SK-N-SH treated with all-trans-retinoic acid at 6 μM for 48 hours (cell line): ENCODE measurements around the gene EIF2S3B.
"Not testable (repeated sequence)": the region's sequence is repeated elsewhere in the genome, so short reads cannot be mapped to it uniquely, and the experiment has no call there.

Experiments used
- ATAC-seq: fragments of 200-7000 bp; cut with Tn5 transposase; 3 replicates; pipeline ENCODE4 v1.9.1; 2020; ENCODE audit warnings: mild to moderate bottlenecking, moderate library complexity
- ARNTL ChIP-seq: fragments of 450-650 bp; formaldehyde crosslinking; IDR thresholded peaks from 2 replicates; pipeline ENCODE4 v1.5.0; 2020; ENCODE audit warnings: low read depth, mild to moderate bottlenecking, moderate library complexity, borderline replicate concordance
- BACH2 ChIP-seq: fragments of 250-450 bp; sonication (Bioruptor Pico); IDR thresholded peaks from 2 replicates; pipeline ENCODE4 v1.9.0; 2021; ENCODE audit warnings: mild to moderate bottlenecking, borderline replicate concordance
- CSDC2 ChIP-seq: fragments of 250-450 bp; sonication (Bioruptor Pico); IDR thresholded peaks from 2 replicates; pipeline ENCODE4 v1.5.0; 2020; ENCODE audit warnings: mild to moderate bottlenecking, moderate library complexity
- ESRRG ChIP-seq: fragments of 250-450 bp; sonication (Bioruptor Pico); IDR thresholded peaks from 2 replicates; pipeline ENCODE4 v1.6.1; 2021; ENCODE audit warnings: mild to moderate bottlenecking
- GLIS3 ChIP-seq: fragments of 250-450 bp; sonication (Bioruptor Pico); IDR thresholded peaks from 2 replicates; pipeline ENCODE4 v1.5.0; 2020; ENCODE audit warnings: mild to moderate bottlenecking, moderate library complexity
- ISL1 ChIP-seq: fragments of 250-450 bp; sonication (Bioruptor Pico); IDR thresholded peaks from 2 replicates; pipeline ENCODE4 v2.1.2; 2022; ENCODE audit warnings: mild to moderate bottlenecking, moderate library complexity
- OSR1 ChIP-seq: fragments of 250-450 bp; sonication (Bioruptor Pico); IDR thresholded peaks from 2 replicates; pipeline ENCODE4 v1.8.0; 2022; ENCODE audit warnings: moderate library complexity, mild to moderate bottlenecking, inconsistent platforms
- PPARA ChIP-seq: fragments of 250-450 bp; sonication (Bioruptor Pico); IDR thresholded peaks from 2 replicates; pipeline ENCODE4 v1.5.0; 2020; ENCODE audit warnings: mild to moderate bottlenecking, borderline replicate concordance
- RARB ChIP-seq: fragments of 250-450 bp; sonication (Bioruptor Pico); IDR thresholded peaks from 2 replicates; pipeline ENCODE4 v1.8.0; 2021; ENCODE audit warnings: mild to moderate bottlenecking, moderate library complexity
- SNAI2 ChIP-seq: fragments of 250-450 bp; sonication (Bioruptor Pico); IDR thresholded peaks from 2 replicates; pipeline ENCODE4 v1.5.0; 2020; ENCODE audit warnings: mild to moderate bottlenecking, moderate library complexity
- TCF4 ChIP-seq: fragments of 250-450 bp; sonication (Bioruptor Pico); IDR thresholded peaks from 2 replicates; pipeline ENCODE4 v1.8.0; 2021; ENCODE audit warnings: mild to moderate bottlenecking, moderate library complexity, borderline replicate concordance
- TOX ChIP-seq: fragments of 250-450 bp; sonication (Bioruptor Pico); IDR thresholded peaks from 2 replicates; pipeline ENCODE4 v1.8.0; 2021; ENCODE audit warnings: mild to moderate bottlenecking, moderate library complexity, borderline replicate concordance
- ZC3H10 ChIP-seq: fragments of 250-450 bp; sonication (Bioruptor Pico); IDR thresholded peaks from 2 replicates; pipeline ENCODE4 v1.5.1; 2021; ENCODE audit warnings: mild to moderate bottlenecking, moderate library complexity
- ZFP3 ChIP-seq: fragments of 250-450 bp; sonication (Bioruptor Pico); IDR thresholded peaks from 2 replicates; pipeline ENCODE4 v1.5.0; 2020; ENCODE audit warnings: mild to moderate bottlenecking, moderate library complexity
- ZFP30 ChIP-seq: fragments of 450-650 bp; formaldehyde crosslinking; IDR thresholded peaks from 2 replicates; pipeline ENCODE4 v1.5.0; 2022; ENCODE audit warnings: mild to moderate bottlenecking, moderate library complexity
- ZNF565 ChIP-seq: fragments of 450-650 bp; formaldehyde crosslinking; conservative IDR thresholded peaks from 2 replicates; pipeline ENCODE4 v1.5.0; 2020; ENCODE audit warnings: low read depth, mild to moderate bottlenecking, moderate library complexity
- ZNF70 ChIP-seq: fragments of 450-650 bp; formaldehyde crosslinking; IDR thresholded peaks from 2 replicates; pipeline ENCODE4 v1.5.0; 2020; ENCODE audit warnings: mild to moderate bottlenecking, moderate library complexity
- ZNF8 ChIP-seq: fragments of 450-650 bp; formaldehyde crosslinking; IDR thresholded peaks from 2 replicates; pipeline ENCODE4 v1.5.0; 2020; ENCODE audit warnings: mild to moderate bottlenecking, moderate library complexity
- TF ChIP-seq, protein P1 (sequence below): fragments of 250-450 bp; sonication (Bioruptor Pico); IDR thresholded peaks from 2 replicates; pipeline ENCODE4 v1.5.1; 2020; ENCODE audit warnings: low read depth, mild to moderate bottlenecking, moderate library complexity
- TF ChIP-seq, protein P2 (sequence below): fragments of 250-450 bp; sonication (Bioruptor Pico); IDR thresholded peaks from 2 replicates; pipeline ENCODE4 v1.5.0; 2020; ENCODE audit warnings: mild to moderate bottlenecking, moderate library complexity
- TF ChIP-seq, protein P3 (sequence below): fragments of 250-450 bp; sonication (Bioruptor Pico); IDR thresholded peaks from 2 replicates; pipeline ENCODE4 v1.5.1; 2021; ENCODE audit warnings: mild to moderate bottlenecking, moderate library complexity
- TF ChIP-seq, protein P4 (sequence below): fragments of 250-450 bp; sonication (Bioruptor Pico); IDR thresholded peaks from 2 replicates; pipeline ENCODE4 v1.8.0; 2020; ENCODE audit warnings: mild to moderate bottlenecking, moderate library complexity, borderline replicate concordance

The EIF2S3B gene

DNA sequence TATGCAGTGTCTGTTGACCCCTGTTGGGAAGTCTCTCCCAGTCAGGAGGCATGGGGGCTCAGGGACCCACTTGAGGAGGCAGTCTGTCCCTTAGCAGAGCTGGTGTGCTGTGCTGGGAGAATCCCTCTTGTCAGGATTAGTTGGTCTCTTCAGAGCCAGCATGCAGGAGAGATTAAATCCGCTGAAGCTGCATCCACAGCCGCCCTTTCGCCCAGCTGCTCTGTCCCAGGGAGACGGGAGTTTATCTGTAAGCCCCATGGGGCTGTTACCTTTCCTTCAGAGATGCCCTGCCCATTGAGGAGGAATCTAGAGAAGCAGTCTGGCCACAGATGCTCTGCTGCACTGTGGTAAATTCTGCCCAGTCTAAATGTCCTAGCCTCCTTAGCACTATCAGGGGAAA is 39.4 kb upstream of the EIF2S3B start:
- ATAC-seq = no peak

DNA sequence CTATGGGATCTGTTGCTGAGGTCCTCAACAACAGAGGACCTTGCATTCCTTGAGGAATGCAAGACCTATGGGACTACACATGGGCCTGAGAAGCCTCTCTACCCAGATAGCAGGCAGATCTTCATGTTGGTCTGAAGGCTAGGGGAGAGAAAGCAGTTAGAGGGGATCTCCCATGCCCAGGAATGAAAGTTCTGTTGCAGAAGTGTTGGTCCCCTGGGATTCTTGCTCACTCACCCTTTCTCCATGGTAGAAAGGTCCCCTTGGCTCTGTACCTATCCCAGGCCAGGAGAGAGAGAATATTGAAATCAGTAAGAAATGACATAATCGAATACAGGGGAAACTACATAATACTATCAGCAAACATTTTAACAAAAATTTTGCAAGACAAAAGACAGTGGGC is 36.0 kb upstream of the EIF2S3B start:
- TF ChIP-seq OSR1 (CRISPR knock-in tag) (no peak), ISL1 (CRISPR knock-in tag) (no peak), ZNF8 (CRISPR knock-in tag) (no peak), TOX (CRISPR knock-in tag) (no peak), TCF4 (no peak), ZNF565 (CRISPR knock-in tag) (no peak), BACH2 (no peak), ZC3H10 (no peak), GLIS3 (CRISPR knock-in tag) (no peak), CSDC2 (no peak), PPARA (no peak), SNAI2 (CRISPR knock-in tag) (no peak), ZFP3 (no peak), ZNF70 (no peak), RARB (no peak), ESRRG (CRISPR knock-in tag) (no peak)
- TF ChIP-seq, protein P1, sequence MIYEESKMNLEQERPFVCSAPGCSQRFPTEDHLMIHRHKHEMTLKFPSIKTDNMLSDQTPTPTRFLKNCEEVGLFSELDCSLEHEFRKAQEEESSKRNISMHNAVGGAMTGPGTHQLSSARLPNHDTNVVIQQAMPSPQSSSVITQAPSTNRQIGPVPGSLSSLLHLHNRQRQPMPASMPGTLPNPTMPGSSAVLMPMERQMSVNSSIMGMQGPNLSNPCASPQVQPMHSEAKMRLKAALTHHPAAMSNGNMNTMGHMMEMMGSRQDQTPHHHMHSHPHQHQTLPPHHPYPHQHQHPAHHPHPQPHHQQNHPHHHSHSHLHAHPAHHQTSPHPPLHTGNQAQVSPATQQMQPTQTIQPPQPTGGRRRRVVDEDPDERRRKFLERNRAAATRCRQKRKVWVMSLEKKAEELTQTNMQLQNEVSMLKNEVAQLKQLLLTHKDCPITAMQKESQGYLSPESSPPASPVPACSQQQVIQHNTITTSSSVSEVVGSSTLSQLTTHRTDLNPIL (CRISPR knock-in tag) = no peak
- TF ChIP-seq, protein P2, sequence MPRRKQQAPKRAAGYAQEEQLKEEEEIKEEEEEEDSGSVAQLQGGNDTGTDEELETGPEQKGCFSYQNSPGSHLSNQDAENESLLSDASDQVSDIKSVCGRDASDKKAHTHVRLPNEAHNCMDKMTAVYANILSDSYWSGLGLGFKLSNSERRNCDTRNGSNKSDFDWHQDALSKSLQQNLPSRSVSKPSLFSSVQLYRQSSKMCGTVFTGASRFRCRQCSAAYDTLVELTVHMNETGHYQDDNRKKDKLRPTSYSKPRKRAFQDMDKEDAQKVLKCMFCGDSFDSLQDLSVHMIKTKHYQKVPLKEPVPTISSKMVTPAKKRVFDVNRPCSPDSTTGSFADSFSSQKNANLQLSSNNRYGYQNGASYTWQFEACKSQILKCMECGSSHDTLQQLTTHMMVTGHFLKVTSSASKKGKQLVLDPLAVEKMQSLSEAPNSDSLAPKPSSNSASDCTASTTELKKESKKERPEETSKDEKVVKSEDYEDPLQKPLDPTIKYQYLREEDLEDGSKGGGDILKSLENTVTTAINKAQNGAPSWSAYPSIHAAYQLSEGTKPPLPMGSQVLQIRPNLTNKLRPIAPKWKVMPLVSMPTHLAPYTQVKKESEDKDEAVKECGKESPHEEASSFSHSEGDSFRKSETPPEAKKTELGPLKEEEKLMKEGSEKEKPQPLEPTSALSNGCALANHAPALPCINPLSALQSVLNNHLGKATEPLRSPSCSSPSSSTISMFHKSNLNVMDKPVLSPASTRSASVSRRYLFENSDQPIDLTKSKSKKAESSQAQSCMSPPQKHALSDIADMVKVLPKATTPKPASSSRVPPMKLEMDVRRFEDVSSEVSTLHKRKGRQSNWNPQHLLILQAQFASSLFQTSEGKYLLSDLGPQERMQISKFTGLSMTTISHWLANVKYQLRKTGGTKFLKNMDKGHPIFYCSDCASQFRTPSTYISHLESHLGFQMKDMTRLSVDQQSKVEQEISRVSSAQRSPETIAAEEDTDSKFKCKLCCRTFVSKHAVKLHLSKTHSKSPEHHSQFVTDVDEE (CRISPR knock-in tag) = no peak
- TF ChIP-seq, all 23 proteins: peak for 0
- ATAC-seq = no peak

More for the DNA sequence above, 39.4 kb upstream of the EIF2S3B start:
- TF ChIP-seq ZC3H10 = no peak
- TF ChIP-seq ZFP30 (CRISPR knock-in tag) = no peak
- TF ChIP-seq, protein P3, sequence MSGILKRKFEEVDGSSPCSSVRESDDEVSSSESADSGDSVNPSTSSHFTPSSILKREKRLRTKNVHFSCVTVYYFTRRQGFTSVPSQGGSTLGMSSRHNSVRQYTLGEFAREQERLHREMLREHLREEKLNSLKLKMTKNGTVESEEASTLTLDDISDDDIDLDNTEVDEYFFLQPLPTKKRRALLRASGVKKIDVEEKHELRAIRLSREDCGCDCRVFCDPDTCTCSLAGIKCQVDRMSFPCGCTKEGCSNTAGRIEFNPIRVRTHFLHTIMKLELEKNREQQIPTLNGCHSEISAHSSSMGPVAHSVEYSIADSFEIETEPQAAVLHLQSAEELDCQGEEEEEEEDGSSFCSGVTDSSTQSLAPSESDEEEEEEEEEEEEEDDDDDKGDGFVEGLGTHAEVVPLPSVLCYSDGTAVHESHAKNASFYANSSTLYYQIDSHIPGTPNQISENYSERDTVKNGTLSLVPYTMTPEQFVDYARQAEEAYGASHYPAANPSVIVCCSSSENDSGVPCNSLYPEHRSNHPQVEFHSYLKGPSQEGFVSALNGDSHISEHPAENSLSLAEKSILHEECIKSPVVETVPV = no peak
- TF ChIP-seq, protein P4, sequence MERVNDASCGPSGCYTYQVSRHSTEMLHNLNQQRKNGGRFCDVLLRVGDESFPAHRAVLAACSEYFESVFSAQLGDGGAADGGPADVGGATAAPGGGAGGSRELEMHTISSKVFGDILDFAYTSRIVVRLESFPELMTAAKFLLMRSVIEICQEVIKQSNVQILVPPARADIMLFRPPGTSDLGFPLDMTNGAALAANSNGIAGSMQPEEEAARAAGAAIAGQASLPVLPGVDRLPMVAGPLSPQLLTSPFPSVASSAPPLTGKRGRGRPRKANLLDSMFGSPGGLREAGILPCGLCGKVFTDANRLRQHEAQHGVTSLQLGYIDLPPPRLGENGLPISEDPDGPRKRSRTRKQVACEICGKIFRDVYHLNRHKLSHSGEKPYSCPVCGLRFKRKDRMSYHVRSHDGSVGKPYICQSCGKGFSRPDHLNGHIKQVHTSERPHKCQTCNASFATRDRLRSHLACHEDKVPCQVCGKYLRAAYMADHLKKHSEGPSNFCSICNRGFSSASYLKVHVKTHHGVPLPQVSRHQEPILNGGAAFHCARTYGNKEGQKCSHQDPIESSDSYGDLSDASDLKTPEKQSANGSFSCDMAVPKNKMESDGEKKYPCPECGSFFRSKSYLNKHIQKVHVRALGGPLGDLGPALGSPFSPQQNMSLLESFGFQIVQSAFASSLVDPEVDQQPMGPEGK (CRISPR knock-in tag) = no peak

DNA sequence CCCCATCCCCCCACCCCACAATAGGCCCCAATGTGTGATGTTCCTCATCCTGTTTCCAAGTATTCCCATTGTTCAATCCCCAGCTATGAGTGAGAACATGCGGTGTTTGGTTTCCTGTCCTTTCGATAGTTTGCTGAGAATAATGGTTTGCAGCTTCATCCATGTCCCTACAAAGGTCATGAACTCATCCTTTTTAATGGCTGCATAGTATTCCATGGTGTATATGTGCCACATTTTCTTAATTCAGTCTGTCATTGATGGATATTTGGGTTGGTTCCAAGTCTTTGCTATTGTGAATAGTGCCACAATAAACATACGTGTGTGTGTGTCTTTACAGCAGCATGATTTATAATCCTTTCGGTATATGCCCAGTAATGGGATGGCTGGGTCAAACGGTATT is 32.9 kb upstream of the EIF2S3B start:
- ATAC-seq = not testable (repeated sequence)

DNA sequence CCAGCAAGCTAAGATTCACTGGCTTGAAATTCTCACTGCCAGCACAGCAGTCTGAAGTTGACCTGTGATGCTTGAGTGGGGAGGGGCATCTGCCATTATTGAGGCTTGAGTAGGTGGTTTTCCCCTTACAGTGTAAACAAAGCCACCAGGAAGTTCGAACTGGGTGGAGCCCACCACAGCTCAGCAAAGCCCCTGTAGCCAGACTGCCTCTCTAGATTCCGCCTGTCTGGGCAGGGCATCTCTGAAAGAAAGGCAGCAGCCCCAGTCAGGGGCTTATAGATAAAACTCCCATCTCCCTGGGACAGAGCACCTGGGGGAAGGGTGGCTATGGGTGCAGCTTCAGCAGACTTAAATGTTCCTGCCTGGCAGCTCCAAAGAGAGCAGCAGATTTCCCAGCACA is 23.8 kb upstream of the EIF2S3B start:
- not testable (repeated sequence) for ATAC-seq

DNA sequence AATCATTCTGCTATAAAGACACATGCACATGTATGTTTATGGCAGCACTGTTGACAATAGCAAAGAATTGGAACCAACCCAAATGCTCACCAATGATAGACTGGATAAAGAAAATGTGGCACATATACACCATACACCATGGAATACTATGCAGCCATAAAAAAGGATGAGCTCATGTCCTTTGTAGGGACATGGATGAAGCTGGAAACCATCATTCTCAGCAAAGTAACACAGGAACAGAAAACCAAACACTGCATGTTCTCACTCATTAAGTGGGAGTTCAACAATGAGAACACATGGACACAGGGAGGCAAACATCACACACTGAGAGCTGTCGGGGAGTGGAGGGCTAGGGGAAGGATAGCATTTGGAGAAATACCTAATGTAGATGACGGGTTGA is 18.4 kb upstream of the EIF2S3B start:
- ATAC-seq = not testable (repeated sequence)

DNA sequence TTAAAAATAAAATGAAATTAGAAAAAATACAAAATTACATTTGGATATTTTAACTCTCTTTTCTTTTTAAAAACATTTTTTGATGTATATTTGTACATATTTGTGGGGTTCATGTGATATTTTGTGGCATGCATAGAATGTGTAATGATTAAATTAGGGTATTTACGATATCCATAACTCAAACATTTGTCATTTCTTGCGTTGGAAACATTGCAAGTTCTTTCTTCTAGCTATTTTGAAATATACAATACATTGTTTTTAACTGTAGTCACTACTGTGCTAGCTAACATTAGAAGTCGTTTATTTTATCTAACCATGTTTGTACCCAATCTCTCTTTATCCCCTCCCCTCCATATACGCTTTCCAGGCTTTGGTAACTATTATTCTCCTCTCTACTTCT is 13.9 kb upstream of the EIF2S3B start:
- no peak for ATAC-seq
- TF ChIP-seq ZFP30 (CRISPR knock-in tag) (no peak), TCF4 (no peak), ARNTL (CRISPR knock-in tag) (no peak), TOX (CRISPR knock-in tag) (no peak), CSDC2 (no peak), ZNF565 (CRISPR knock-in tag) (no peak), ZNF8 (CRISPR knock-in tag) (no peak), ESRRG (CRISPR knock-in tag) (no peak), ISL1 (CRISPR knock-in tag) (no peak), RARB (no peak), ZNF70 (no peak), GLIS3 (CRISPR knock-in tag) (no peak), ZC3H10 (no peak)
- TF ChIP-seq, protein P4 (CRISPR knock-in tag) = no peak
- TF ChIP-seq, protein P1 (CRISPR knock-in tag) = no peak
